SU-DHL-6 (cell line): ENCODE data around the gene KCTD6.
A peak's percentile ranks its signal among the peaks of the same experiment; 100 is the strongest.

Source experiments
- H2AFZ ChIP-seq: fragments of 200-600 bp; sonication (generic); 2 replicates; pipeline ENCODE4 v1.6.1; 2014; ENCODE audit warnings: low read depth, mild to moderate bottlenecking, moderate library complexity, mixed read lengths, antibody characterized with exemption, low read length; ENCODE audit not compliant: severe bottlenecking
- H3F3A ChIP-seq: fragments of 200-600 bp; shearing (Covaris generic); 2 replicates; pipeline ENCODE4 v1.6.0; 2016; ENCODE audit warnings: antibody characterized with exemption, mild to moderate bottlenecking; ENCODE audit not compliant: insufficient read depth
- H3K27ac ChIP-seq: fragments of 200-600 bp; sonication (generic); 2 replicates; pipeline ENCODE4 v1.5.1; 2016; ENCODE audit warnings: low read depth, mild to moderate bottlenecking, low read length, moderate library complexity, mixed read lengths
- H3K27me3 ChIP-seq: fragments of 200-600 bp; sonication (generic), shearing (Covaris generic); 2 replicates; pipeline ENCODE4 v1.6.0; 2014; ENCODE audit warnings: mild to moderate bottlenecking, low read length
- H3K36me3 ChIP-seq: fragments of 200-600 bp; sonication (generic); 2 replicates; pipeline ENCODE4 v1.6.1; 2014; ENCODE audit warnings: mild to moderate bottlenecking, low read length, mixed read lengths
- H3K4me2 ChIP-seq: fragments of 300-600, 200-600 bp; shearing (Covaris generic), sonication (generic); 2 replicates; pipeline ENCODE4 v1.6.0; 2014; ENCODE audit warnings: low read length, low read depth, mild to moderate bottlenecking; ENCODE audit not compliant: poor library complexity, severe bottlenecking
- H3K4me3 ChIP-seq: fragments of 200-600 bp; sonication (generic); 2 replicates; pipeline ENCODE4 v1.5.1; 2014; ENCODE audit warnings: antibody characterized with exemption, low read length, mild to moderate bottlenecking, mixed read lengths; ENCODE audit not compliant: insufficient read depth, poor library complexity, severe bottlenecking
- H3K79me2 ChIP-seq: fragments of 200-600 bp; sonication (generic); 2 replicates; pipeline ENCODE4 v1.6.1; 2014; ENCODE audit warnings: mild to moderate bottlenecking, low read length, moderate library complexity; ENCODE audit not compliant: insufficient read depth
- H3K9ac ChIP-seq: fragments of 200-600 bp; sonication (generic); 2 replicates; pipeline ENCODE4 v1.7.0; 2014; ENCODE audit warnings: mild to moderate bottlenecking, low read length
- H3K9me2 ChIP-seq: fragments of 200-600 bp; sonication (generic); replicated peaks from 2 replicates; pipeline ENCODE4 v1.6.1; 2014; ENCODE audit warnings: low read length; ENCODE audit not compliant: insufficient read depth
- H3K9me3 ChIP-seq: fragments of 200-600 bp; sonication (generic); 2 replicates; pipeline ENCODE4 v1.6.1; 2014; ENCODE audit warnings: low read length, mixed read lengths; ENCODE audit not compliant: insufficient read depth
- H4K20me1 ChIP-seq: fragments of 200-600 bp; sonication (generic); 2 replicates; pipeline ENCODE4 v1.6.1; 2014; ENCODE audit warnings: low read depth, mild to moderate bottlenecking, antibody characterized with exemption, low read length, moderate library complexity, mixed read lengths
- CTCF ChIP-seq: fragments of 200-600 bp; sonication (generic); IDR thresholded peaks from one replicate; pipeline ENCODE4 v1.5.1; 2017; ENCODE audit warnings: antibody characterized with exemption, mild to moderate bottlenecking, low read length, moderate library complexity; ENCODE audit not compliant: insufficient read depth, poor library complexity, severe bottlenecking
- EZH2phosphoT487 ChIP-seq: fragments of 200-600 bp; sonication (generic), shearing (Covaris generic); conservative IDR thresholded peaks from 2 replicates; pipeline ENCODE4 v1.6.1; 2018; ENCODE audit warnings: mild to moderate bottlenecking, antibody characterized with exemption, low read length, moderate library complexity, mixed read lengths

KCTD6 gene

GRCh38 chr3:58491506-58492402 is at the start of gene KCTD6:
Gene KCTD6 (plus strand): TSS chr3:58492096. CDS start chr3:58498756, 6,660 bp downstream.
- Histone ChIP-seq H3K9me2 (no peaks in the 10 kb centered on the region), H3K4me2 (peak within 1 kb of the TSS; percentile 73), H3K36me3 (no peaks in the 10 kb centered on the region), H2AFZ (peak within 1 kb of the TSS; percentile 52), H3K79me2 (peaks cover 16% of the 10 kb centered on the region), H3K27ac (no peak within 1 kb of the TSS), H3K4me3 (peak within 1 kb of the TSS; percentile 62), H3F3A (peaks cover 9% of the 10 kb centered on the region; the same call in 1 of the 2 replicates), H3K9me3 (no peaks in the 10 kb centered on the region), H4K20me1 (peaks cover 15% of the 10 kb centered on the region; the same call in 1 of the 2 replicates), H3K9ac (peak within 1 kb of the TSS; percentile 68), H3K27me3 (no peaks in the 10 kb centered on the region)
- peak; percentile 34 for TF ChIP-seq CTCF
- no peak for TF ChIP-seq EZH2phosphoT487

- H3K9me2 ChIP-seq = no peaks in the 10 kb centered on the region
- no peaks in the 10 kb centered on the region for H4K20me1 ChIP-seq
- H3K9me3 ChIP-seq = peaks cover 4% of the 10 kb centered on the region; the same call in 1 of the 2 replicates
- H3K4me2 ChIP-seq = no peak overlapping the region
- no peaks in the 10 kb centered on the region for H3K79me2 ChIP-seq
- H3K4me3 ChIP-seq = no peak overlapping the region
- H3K9ac ChIP-seq = no peak overlapping the region
- H2AFZ ChIP-seq = no peak overlapping the region
- H3K36me3 ChIP-seq = 0 out of 2 replicates have a peak, but pooled peaks cover 4% of the 10 kb centered on the region
- H3F3A ChIP-seq = no peaks in the 10 kb centered on the region
- H3K27ac ChIP-seq = no peak overlapping the region
- 0 out of 2 replicates have a peak, but pooled peaks cover 3% of the 10 kb centered on the region for H3K27me3 ChIP-seq
- no peak for TF ChIP-seq CTCF
- TF ChIP-seq EZH2phosphoT487 = no peak
These were observed 39.7 kb upstream of the KCTD6 start for GRCh38 chr3:58452176-58452575.

GRCh38 chr3:58459160-58459559 is 32.7 kb upstream of the KCTD6 start:
- Histone ChIP-seq H3K9me2 (no peaks in the 10 kb centered on the region), H2AFZ (no peak overlapping the region), H3K4me2 (no peak overlapping the region), H3K9ac (no peak overlapping the region), H3K79me2 (no peaks in the 10 kb centered on the region), H3K27ac (no peak overlapping the region), H3K4me3 (no peak overlapping the region), H3K36me3 (0 out of 2 replicates have a peak, but pooled peaks cover 4% of the 10 kb centered on the region), H3K9me3 (peaks cover 4% of the 10 kb centered on the region; the same call in 1 of the 2 replicates), H3F3A (no peaks in the 10 kb centered on the region), H4K20me1 (no peaks in the 10 kb centered on the region), H3K27me3 (0 out of 2 replicates have a peak, but pooled peaks cover 3% of the 10 kb centered on the region)
- no peak for TF ChIP-seq EZH2phosphoT487
- no peak for TF ChIP-seq CTCF
